DOHH2 (cell line): ENCODE results near the gene KIF13A.

ENCODE experiments used
- CTCF ChIP-seq: fragments of 200-600 bp; sonication (generic); IDR thresholded peaks from one replicate; pipeline ENCODE4 v1.5.1; 2014; ENCODE audit warnings: antibody characterized with exemption, mild to moderate bottlenecking, low read depth, low read length; ENCODE audit not compliant: poor library complexity, severe bottlenecking
- EZH2phosphoT487 ChIP-seq: fragments of 200-600 bp; sonication (generic); IDR thresholded peaks from 2 replicates; pipeline ENCODE4 v1.6.1; 2017; ENCODE audit warnings: borderline replicate concordance, mild to moderate bottlenecking, antibody characterized with exemption, low read length, moderate library complexity, mixed read lengths

- TF ChIP-seq CTCF = no peak
- TF ChIP-seq EZH2phosphoT487 = no peak
Observed at GRCh38 chr6:17959302-17959701, 28.1 kb downstream of the KIF13A start.
